ENCODE measurements around the gene ANKRD60.

ANKRD60 gene

GRCh38 chr20:58243653-58244410, 15.4 kb upstream of the ANKRD60 start:
- no peak for DNase-seq

DNA sequence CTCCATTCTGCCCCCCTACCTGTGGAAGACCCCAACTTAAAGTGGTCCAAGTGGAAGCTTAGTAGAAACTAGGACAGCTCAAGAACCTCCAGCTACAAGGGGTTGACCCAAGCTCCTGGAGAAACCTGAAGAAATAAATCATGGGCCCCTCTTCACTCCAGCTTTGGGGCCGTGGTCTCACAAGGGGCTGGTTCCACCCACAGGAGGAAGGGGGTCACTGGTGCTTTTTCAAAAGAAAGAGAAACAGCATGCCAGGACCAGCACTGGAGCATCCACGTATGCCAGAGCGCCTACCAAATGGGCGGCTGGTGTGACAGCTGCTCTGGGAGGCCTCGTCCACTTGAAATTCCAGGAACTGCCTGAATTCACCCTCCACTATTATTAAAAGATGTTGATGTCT, 14.4 kb upstream of the ANKRD60 start:
- no peak for DNase-seq

GRCh38 chr20:58241766-58242465, 13.5 kb upstream of the ANKRD60 start:
- no peak for DNase-seq

GRCh38 chr20:58240471-58240870, 12.0 kb upstream of the ANKRD60 start:
- DNase-seq, result no peak

DNA sequence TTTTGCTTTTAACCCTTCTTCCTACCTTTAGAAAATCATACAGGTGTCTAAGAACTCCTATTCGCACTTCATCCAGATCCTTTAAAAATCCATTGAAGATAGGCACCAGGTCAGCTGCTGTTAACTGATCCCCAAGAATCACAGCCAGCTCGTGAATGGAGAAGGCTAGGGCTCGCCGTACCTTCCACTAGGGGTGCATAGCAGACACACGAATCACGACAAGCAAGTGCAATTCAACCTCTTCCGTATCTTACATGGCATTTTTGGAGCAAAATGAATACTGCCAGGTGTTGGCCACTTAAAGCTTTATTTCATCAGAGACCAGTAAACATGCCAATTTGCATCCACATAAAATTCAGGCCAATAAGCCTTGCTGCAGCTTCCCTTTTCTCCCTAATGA, 10.8 kb upstream of the ANKRD60 start:
- DNase-seq, result no peak

GRCh38 chr20:58238490-58238889, 10.0 kb upstream of the ANKRD60 start:
- no peak for DNase-seq

- DNase-seq, result no peak
These were observed 9.1 kb upstream of the ANKRD60 start for GRCh38 chr20:58237318-58238132.

DNA sequence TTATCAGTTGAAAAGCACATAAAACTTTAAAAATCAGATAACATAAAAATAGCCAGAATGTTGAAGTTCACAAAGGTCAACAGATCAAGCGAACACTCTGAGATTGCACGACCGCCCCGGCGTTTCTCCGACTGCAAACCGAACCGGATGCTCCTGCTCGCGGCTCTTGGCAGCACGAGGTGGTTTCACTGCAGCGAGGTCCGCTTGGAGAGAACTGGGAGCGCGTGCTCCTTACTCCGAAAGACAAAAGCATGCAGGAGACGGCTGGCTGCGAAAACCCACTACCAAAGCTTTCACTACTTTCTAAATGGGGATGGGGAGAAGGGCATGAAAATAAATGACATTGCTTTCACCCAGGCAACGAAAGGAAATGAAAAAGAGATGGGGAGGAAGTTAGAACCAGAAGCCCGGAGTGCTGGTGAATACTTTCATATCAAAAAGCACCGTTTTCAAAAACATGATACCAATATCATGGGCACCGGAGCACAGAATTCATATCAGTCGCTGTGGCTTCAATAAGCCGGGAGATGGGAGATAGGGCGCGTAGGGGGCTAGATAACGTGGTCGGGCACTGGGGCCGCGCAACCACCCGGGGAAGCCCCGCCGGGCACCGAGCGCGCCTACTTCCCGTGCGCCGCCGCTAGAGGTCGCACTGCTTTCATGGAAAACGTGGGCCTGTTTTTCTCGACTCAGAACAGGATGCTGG, 8.3 kb upstream of the ANKRD60 start:
- DNase-seq, result peak; percentile 77

DNA sequence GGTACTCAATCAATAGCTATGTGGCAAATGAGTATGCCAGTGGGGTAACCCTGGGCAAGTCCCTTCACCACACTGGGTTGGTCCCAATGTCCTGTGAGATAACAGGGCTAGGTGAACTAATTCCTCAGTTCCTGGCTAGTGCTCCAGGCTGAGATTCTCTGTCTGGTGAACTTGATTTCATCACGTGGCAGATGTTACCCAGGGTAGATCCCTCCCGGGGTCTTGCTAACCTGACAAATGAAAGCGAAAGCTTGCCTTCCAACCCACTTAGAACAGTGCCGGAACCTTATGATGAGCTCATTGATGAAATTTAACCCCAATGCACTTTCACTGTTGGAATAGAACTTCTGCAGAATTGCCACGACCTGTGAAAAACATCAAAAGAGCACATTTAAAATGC, 6.6 kb upstream of the ANKRD60 start:
- no peak for DNase-seq

- peak; percentile 45 for DNase-seq
These were observed 5.6 kb upstream of the ANKRD60 start for GRCh38 chr20:58233881-58234528.

GRCh38 chr20:58233393-58233792, 4.9 kb upstream of the ANKRD60 start:
- DNase-seq, result no peak

DNA sequence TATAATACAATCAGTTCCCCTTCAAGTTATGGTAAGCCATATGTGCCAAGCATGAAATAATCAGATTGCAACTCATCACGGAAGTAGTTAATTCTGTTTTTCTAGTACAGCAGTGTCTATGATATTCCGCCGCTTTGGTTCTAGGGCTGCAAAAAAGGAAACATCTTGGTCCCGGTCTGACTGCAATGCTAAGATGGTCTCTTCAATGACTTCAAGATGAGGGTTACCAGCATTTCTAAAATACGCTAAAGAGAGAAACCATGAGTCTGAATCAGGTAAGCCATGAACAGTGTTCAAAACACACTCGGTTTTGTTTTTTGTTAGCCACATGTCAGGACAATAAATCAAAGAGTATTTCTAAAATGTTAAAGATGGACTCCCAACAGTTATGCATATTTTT, 3.2 kb upstream of the ANKRD60 start:
- no peak for DNase-seq

- no peak for DNase-seq
These were observed 845 bp upstream of the ANKRD60 start for GRCh38 chr20:58229198-58229798.

- DNase-seq, result peak; percentile 12
These were observed 360 bp downstream of the ANKRD60 start for GRCh38 chr20:58228103-58228483.

DNA sequence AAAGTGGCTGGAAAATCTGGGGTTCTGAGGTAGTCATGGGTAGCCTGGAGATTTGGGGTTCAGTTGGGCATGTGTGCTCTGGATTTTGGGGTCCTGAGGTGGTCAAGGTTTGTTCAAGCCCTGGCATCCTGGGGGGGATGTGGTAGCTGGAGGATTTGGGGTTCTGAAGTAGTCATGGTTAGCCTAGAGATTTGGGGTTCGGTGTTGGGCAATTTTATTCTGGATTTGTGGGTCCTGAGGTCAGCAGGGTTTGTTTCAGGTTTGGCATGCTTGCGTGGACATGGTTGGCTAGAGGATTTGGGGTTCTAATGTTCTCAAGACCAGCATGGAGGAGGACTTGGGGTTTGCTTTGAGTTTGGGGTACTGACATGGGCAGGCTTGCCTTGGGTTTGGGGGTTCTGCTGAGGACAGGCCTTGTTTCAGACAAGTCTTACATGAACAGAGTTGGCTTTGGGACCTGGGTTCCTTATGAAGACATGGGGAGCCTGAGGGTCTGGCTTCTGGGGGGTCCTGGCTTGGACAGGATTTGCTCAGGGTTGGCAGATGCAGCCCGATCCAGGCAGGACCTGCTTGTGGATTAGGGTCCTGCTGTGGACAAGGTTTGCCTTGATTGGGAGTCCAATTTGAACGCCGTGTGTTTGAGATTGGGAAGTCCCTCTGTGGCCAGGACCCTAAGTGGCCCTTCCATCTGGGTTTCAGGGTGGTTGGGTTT, 906 bp downstream of the ANKRD60 start:
- no peak for DNase-seq

- no peak for DNase-seq
These were observed 2.8 kb downstream of the ANKRD60 start for GRCh38 chr20:58225452-58226200.

- no peak for DNase-seq
These were observed 3.5 kb downstream of the ANKRD60 start for GRCh38 chr20:58224974-58225373.

DNA sequence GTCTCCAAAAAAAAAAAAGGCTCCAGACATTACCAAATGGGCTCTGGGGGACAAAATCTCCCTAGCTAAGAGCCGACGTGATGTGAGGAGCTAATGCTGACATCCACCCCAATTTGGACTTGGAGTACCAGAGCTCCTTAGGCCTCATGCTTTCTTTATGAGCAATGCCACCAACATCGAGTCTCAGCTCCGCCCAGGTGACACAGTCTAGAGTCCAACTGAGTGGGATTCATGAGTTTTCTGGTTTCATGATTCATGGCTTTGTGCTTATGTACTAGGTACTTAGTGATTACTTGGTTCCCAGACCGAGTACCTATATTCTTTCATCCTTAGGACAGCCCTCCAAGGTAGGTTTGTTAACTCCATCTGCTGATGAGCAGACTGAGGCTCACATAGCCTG, 4.4 kb downstream of the ANKRD60 start:
- no peak for DNase-seq

- DNase-seq, result no peak
These were observed 5.0 kb downstream of the ANKRD60 start for GRCh38 chr20:58223358-58223941.

DNA sequence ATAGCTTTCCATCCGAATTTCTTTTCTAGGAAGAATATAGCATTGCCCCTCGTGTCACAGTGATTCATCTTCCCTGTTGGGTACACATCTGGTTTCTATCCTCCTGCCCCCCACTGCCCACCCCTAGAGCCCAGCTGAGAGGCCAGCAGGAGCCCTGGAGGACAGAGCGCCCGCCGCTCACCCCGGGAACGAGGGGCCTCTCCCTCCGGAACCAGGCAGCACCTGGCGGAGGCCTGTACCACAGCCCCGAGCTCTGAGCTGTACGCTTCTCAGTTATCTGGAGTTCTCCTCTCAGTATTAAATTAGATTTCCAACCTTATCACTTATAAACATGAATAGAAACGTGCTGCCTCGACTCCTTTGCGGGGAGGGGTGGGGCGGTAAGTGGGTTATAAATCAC, 6.0 kb downstream of the ANKRD60 start:
- no peak for DNase-seq

All from suppressor macrophage treated with lipopolysaccharide for 4 hours (primary cell).